Medulla oblongata (tissue), 1 donor: ENCODE results near the gene DBN1.
A peak's percentile ranks its signal among the peaks of the same experiment; 100 is the strongest.
"Not testable (repeated sequence)": the region's sequence is repeated elsewhere in the genome, so short reads cannot be mapped to it uniquely, and the experiment has no call there.

ENCODE experiments used
- DNase-seq: peaks from one replicate; pipeline ENCODE4 v3.0.0-alpha.2; 2015; ENCODE audit errors: extremely low spot score

Gene DBN1

GRCh38 chr5:177429248-177430040 lies 44.0 kb downstream of the DBN1 start:
- DNase-seq: peak; percentile 68

GRCh38 chr5:177428574-177429217 lies 44.7 kb downstream of the DBN1 start:
- no peak for DNase-seq

- no peak for DNase-seq
Measured at GRCh38 chr5:177427919-177428573, 45.4 kb downstream of the DBN1 start.

GRCh38 chr5:177427211-177427822 lies 46.1 kb downstream of the DBN1 start:
- DNase-seq: no peak

- DNase-seq: no peak
Measured at GRCh38 chr5:177426566-177427210, 46.7 kb downstream of the DBN1 start, which contains the start of gene GRK6. GRK6 (plus strand) TSS chr5:177426676; CDS start chr5:177426846, 170 bp downstream.

GRCh38 chr5:177425801-177426565 lies 47.5 kb downstream of the DBN1 start:
- peak; percentile 100 for DNase-seq

GRCh38 chr5:177425196-177425800 lies 48.1 kb downstream of the DBN1 start:
- DNase-seq: peak; percentile 36

GRCh38 chr5:177423671-177424070 lies 49.8 kb downstream of the DBN1 start:
- DNase-seq: no peak

- DNase-seq: no peak
Measured at GRCh38 chr5:177421062-177421798, 52.2 kb downstream of the DBN1 start.

- not testable (repeated sequence) for DNase-seq
Measured at GRCh38 chr5:177420472-177420871, 53.0 kb downstream of the DBN1 start.

- no peak for DNase-seq
Measured at GRCh38 chr5:177419046-177419445, 54.4 kb downstream of the DBN1 start.

- not testable (repeated sequence) for DNase-seq
Measured at GRCh38 chr5:177417081-177417480, 56.4 kb downstream of the DBN1 start.

- DNase-seq: no peak
Measured at GRCh38 chr5:177414481-177414880, 59.0 kb downstream of the DBN1 start.

- DNase-seq: no peak
Measured at GRCh38 chr5:177412603-177413233, 60.7 kb downstream of the DBN1 start.

GRCh38 chr5:177410575-177410974 lies 62.9 kb downstream of the DBN1 start:
- no peak for DNase-seq

GRCh38 chr5:177409043-177409801 lies 64.2 kb downstream of the DBN1 start, which contains the start of gene F12:
F12 (minus strand) TSS chr5:177409564; CDS start chr5:177409527, 37 bp downstream.
- DNase-seq: no peak
